Activated CD4-positive, alpha-beta T cell treated with anti-CD3 and anti-CD28 coated beads, Interleukin-10, Interleukin-2, amounts not matched to agents 100 ng/mL and 50 ng/mL, durations not matched to agents 16 hours and 8 hours (primary cell): ENCODE results near the gene PARD6G.
"Not testable (repeated sequence)": the region's sequence is repeated elsewhere in the genome, so short reads cannot be mapped to it uniquely, and the experiment has no call there.

ENCODE experiments used
- DNase-seq: peaks from one replicate; pipeline ENCODE4 v3.0.0-alpha.2; 2020

Gene PARD6G

GRCh38 chr18:80169607-80170006 is 77.7 kb downstream of the PARD6G start:
- no peak for DNase-seq

GRCh38 chr18:80168982-80169381 is 78.3 kb downstream of the PARD6G start:
- no peak for DNase-seq

- DNase-seq: no peak
These were observed 79.0 kb downstream of the PARD6G start for GRCh38 chr18:80168346-80168745.

GRCh38 chr18:80167931-80168330 is 79.4 kb downstream of the PARD6G start:
- DNase-seq: no peak

GRCh38 chr18:80167331-80167730 is 80.0 kb downstream of the PARD6G start:
- DNase-seq: no peak

- no peak for DNase-seq
These were observed 80.6 kb downstream of the PARD6G start for GRCh38 chr18:80166725-80167124.

GRCh38 chr18:80166240-80166639 is 81.1 kb downstream of the PARD6G start:
- DNase-seq: no peak

GRCh38 chr18:80164727-80165355 is 82.5 kb downstream of the PARD6G start:
- DNase-seq: not testable (repeated sequence)

- DNase-seq: no peak
These were observed 84.1 kb downstream of the PARD6G start for GRCh38 chr18:80163183-80163582.

- DNase-seq: no peak
These were observed 85.4 kb downstream of the PARD6G start for GRCh38 chr18:80161781-80162417.

GRCh38 chr18:80159713-80160636 is 87.3 kb downstream of the PARD6G start:
- peak; percentile 39 for DNase-seq

- DNase-seq: no peak
These were observed 88.9 kb downstream of the PARD6G start for GRCh38 chr18:80158365-80158764.

- peak; percentile 76 for DNase-seq
These were observed 89.5 kb downstream of the PARD6G start for GRCh38 chr18:80157708-80158343.

GRCh38 chr18:80154293-80154692 is 93.0 kb downstream of the PARD6G start:
- peak; percentile 65 for DNase-seq

GRCh38 chr18:80149667-80150066 is 97.6 kb downstream of the PARD6G start:
- DNase-seq: no peak

- no peak for DNase-seq
These were observed 98.8 kb downstream of the PARD6G start for GRCh38 chr18:80148326-80149199.

- DNase-seq: peak; percentile 85
These were observed 99.6 kb downstream of the PARD6G start for GRCh38 chr18:80147418-80148325.

- DNase-seq: no peak
These were observed 100.3 kb downstream of the PARD6G start for GRCh38 chr18:80147037-80147417.

- DNase-seq: no peak
These were observed 102.0 kb downstream of the PARD6G start for GRCh38 chr18:80145196-80145804.

GRCh38 chr18:80143881-80144280 is 103.4 kb downstream of the PARD6G start:
- DNase-seq: no peak
